Astrocyte (in vitro differentiated cells and primary cell): ENCODE results near the gene LAG3. TPM values are rescaled to one million over a fixed set of nuclear protein-coding genes. Genes with fewer than 3 reads are reported as not detected.
A peak's percentile ranks its signal among the peaks of the same experiment; 100 is the strongest.

Experiments
- DNase-seq: peaks from one replicate; pipeline ENCODE4 v3.0.0-alpha.2; 2010; ENCODE audit warnings: low read depth
- FAIRE-seq: peaks from 2 replicates; lab custom pipeline; 2011; peaks lifted over from hg19 to GRCh38; lab: Jason Lieb, UNC
- H2AFZ ChIP-seq: 2 replicates; pipeline ENCODE4 v1.6.0; 2012; ENCODE audit warnings: low read depth, low read length, inconsistent platforms
- H3K27ac ChIP-seq: 2 replicates; pipeline ENCODE4 v1.5.1; 2011; ENCODE audit warnings: low read depth, low read length, inconsistent platforms
- H3K27me3 ChIP-seq: 2 replicates; pipeline ENCODE4 v1.6.0; 2011; ENCODE audit warnings: low read length, inconsistent platforms; ENCODE audit not compliant: insufficient read depth
- H3K36me3 ChIP-seq: 2 replicates; pipeline ENCODE4 v1.5.1; 2011; ENCODE audit warnings: low read length, inconsistent platforms; ENCODE audit not compliant: insufficient read depth
- H3K4me1 ChIP-seq: 2 replicates; pipeline ENCODE4 v1.5.1; 2011; ENCODE audit warnings: low read length, inconsistent platforms; ENCODE audit not compliant: insufficient read depth
- H3K4me2 ChIP-seq: 2 replicates; pipeline ENCODE4 v1.6.0; 2012; ENCODE audit warnings: low read length, inconsistent platforms
- H3K4me3 ChIP-seq: 2 replicates; pipeline ENCODE4 v1.5.1; 2011; ENCODE audit warnings: low read depth, mild to moderate bottlenecking, low read length, inconsistent platforms; ENCODE audit not compliant: insufficient read depth
- H3K79me2 ChIP-seq: 2 replicates; pipeline ENCODE4 v1.6.0; 2012; ENCODE audit warnings: mild to moderate bottlenecking, low read length, inconsistent platforms; ENCODE audit not compliant: insufficient read depth
- H3K9ac ChIP-seq: 2 replicates; pipeline ENCODE4 v1.6.0; 2012; ENCODE audit warnings: mild to moderate bottlenecking, low read length, inconsistent platforms
- H3K9me3 ChIP-seq: 2 replicates; pipeline ENCODE4 v1.5.1; 2012; ENCODE audit warnings: low read depth, mild to moderate bottlenecking, low read length, inconsistent platforms; ENCODE audit not compliant: insufficient read depth
- H4K20me1 ChIP-seq: 2 replicates; pipeline ENCODE4 v1.6.0; 2012; ENCODE audit warnings: low read length, inconsistent platforms; ENCODE audit not compliant: insufficient read depth
- H3K27ac Mint-ChIP-seq: one replicate; pipeline ENCODE4 v1.8.0; 2021; ENCODE audit warnings: mild to moderate bottlenecking, mixed read lengths; ENCODE audit not compliant: unreplicated experiment
- H3K27me3 Mint-ChIP-seq: one replicate; pipeline ENCODE4 v1.8.0; 2021; ENCODE audit warnings: low read depth, mixed read lengths; ENCODE audit not compliant: unreplicated experiment
- H3K36me3 Mint-ChIP-seq: one replicate; pipeline ENCODE4 v1.8.0; 2021; ENCODE audit warnings: low read depth, mixed read lengths; ENCODE audit not compliant: unreplicated experiment
- H3K4me1 Mint-ChIP-seq: one replicate; pipeline ENCODE4 v1.8.0; 2021; ENCODE audit warnings: low read depth, mixed read lengths; ENCODE audit not compliant: unreplicated experiment
- H3K4me3 Mint-ChIP-seq: one replicate; pipeline ENCODE4 v1.8.0; 2021; ENCODE audit warnings: mild to moderate bottlenecking, moderate library complexity, mixed read lengths; ENCODE audit not compliant: unreplicated experiment
- H3K9me3 Mint-ChIP-seq: one replicate; pipeline ENCODE4 v1.8.0; 2021; ENCODE audit warnings: mild to moderate bottlenecking, mixed read lengths; ENCODE audit not compliant: unreplicated experiment
- EZH2 ChIP-seq: IDR thresholded peaks from 2 replicates; pipeline ENCODE4 v1.6.1; 2012; ENCODE audit warnings: mild to moderate bottlenecking, low read length, inconsistent platforms; ENCODE audit not compliant: insufficient read depth
- total RNA-seq: library from RNA; stranded (reverse); gene quantifications from 2 replicates; pipeline ENCODE4 v1.2.1, GENCODE V29; 2021
- TF ChIP-seq, protein P1 (sequence below): IDR thresholded peaks from 2 replicates; pipeline ENCODE4 v1.5.1; 2011; ENCODE audit warnings: low read depth, mild to moderate bottlenecking, inconsistent platforms, low read length, moderate library complexity; ENCODE audit not compliant: insufficient read depth

LAG3 gene
- total RNA-seq, 1 donor from 2014 or later = 2.0 TPM

DNA sequence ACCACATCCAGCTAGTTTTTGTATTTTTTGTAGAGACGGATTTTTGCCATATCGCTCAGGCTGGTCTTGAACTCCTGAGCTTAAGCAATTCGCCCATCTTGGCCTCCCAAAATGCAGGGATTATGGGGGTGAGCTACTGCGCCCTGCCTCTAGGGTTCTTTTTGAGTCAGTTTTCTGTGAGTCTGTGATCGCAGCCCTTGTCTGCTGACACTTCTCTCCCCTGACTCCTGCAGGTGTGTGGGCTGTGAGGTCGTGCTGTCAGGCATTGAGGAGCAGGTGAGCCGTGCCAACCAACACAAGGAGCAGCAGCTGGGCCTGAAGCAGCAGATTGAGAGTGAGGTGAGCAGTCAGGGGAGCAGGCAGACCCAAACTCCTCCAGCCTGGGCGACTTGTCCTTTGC is 42.2 kb upstream of the LAG3 start:
- peaks cover 6% of the 10 kb centered on the region for H3K79me2 ChIP-seq
- H4K20me1 ChIP-seq = peaks cover 11% of the 10 kb centered on the region
- H3K4me1 ChIP-seq = no peaks in the 10 kb centered on the region
- Mint-ChIP-seq H3K9me3 (no peaks in the 10 kb centered on the region), H3K27ac (no peak overlapping the region), H3K27me3 (no peaks in the 10 kb centered on the region), H3K4me3 (peak overlapping the region; percentile 11), H3K36me3 (peaks cover 23% of the 10 kb centered on the region), H3K4me1 (peaks cover 5% of the 10 kb centered on the region)
- no peaks in the 10 kb centered on the region for H3K9me3 ChIP-seq
- H2AFZ ChIP-seq = no peak overlapping the region
- FAIRE-seq = no peak
- no peak overlapping the region for H3K4me2 ChIP-seq
- H3K27ac ChIP-seq = no peak overlapping the region
- H3K4me3 ChIP-seq = no peak overlapping the region
- no peak overlapping the region for H3K9ac ChIP-seq
- no peaks in the 10 kb centered on the region for H3K27me3 ChIP-seq
- H3K36me3 ChIP-seq = peaks cover 38% of the 10 kb centered on the region
- no peak for DNase-seq
- no peak for TF ChIP-seq EZH2
- TF ChIP-seq, protein P1, sequence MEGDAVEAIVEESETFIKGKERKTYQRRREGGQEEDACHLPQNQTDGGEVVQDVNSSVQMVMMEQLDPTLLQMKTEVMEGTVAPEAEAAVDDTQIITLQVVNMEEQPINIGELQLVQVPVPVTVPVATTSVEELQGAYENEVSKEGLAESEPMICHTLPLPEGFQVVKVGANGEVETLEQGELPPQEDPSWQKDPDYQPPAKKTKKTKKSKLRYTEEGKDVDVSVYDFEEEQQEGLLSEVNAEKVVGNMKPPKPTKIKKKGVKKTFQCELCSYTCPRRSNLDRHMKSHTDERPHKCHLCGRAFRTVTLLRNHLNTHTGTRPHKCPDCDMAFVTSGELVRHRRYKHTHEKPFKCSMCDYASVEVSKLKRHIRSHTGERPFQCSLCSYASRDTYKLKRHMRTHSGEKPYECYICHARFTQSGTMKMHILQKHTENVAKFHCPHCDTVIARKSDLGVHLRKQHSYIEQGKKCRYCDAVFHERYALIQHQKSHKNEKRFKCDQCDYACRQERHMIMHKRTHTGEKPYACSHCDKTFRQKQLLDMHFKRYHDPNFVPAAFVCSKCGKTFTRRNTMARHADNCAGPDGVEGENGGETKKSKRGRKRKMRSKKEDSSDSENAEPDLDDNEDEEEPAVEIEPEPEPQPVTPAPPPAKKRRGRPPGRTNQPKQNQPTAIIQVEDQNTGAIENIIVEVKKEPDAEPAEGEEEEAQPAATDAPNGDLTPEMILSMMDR = no peak

DNA sequence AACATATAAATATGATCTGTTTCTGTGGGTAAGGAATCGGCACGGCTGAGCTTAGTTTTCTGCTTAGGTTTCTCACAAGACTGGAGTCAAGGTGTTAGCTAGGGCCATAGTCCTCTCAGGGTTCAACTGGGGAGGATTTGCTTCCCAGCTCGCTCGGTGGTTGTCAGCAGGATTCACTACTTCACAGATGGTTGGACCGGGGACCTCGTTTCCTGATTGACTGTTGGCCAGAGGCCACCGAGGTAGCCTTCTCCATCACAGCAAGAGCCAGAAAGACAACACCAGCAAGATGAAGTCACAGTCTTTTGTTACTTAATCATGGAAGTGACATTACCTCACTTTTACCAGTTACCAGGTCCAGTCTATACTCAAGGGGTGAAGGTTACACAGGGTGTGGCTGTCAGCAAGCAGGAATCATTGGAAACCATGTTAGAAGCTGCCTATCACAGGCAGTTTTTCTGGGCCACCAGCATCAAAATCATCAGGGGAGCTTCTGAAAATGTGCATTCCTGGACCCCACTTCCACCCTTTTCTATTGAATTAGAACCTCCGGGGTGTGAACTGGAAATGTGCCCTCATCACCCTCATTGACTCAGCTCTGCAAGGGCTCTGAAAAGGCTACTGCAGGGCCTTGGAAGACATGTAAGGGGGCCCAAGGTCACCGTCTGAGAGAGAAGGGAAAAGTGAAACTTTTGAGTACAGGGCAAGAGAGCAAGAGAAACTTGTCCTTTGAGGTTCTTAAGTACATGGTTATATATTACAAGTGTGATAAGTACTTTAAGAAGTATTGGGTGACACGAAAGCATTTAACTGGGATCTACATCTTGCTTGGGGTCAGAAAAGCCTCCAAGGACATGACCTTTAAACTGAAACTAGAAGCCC is 37.6 kb upstream of the LAG3 start:
- Histone ChIP-seq H2AFZ (no peak overlapping the region), H3K27ac (no peak overlapping the region), H4K20me1 (peaks cover 3% of the 10 kb centered on the region), H3K9ac (no peak overlapping the region), H3K27me3 (no peaks in the 10 kb centered on the region), H3K9me3 (no peaks in the 10 kb centered on the region), H3K36me3 (peaks cover 19% of the 10 kb centered on the region), H3K4me1 (no peaks in the 10 kb centered on the region), H3K4me3 (no peak overlapping the region), H3K79me2 (no peaks in the 10 kb centered on the region), H3K4me2 (no peak overlapping the region)
- Mint-ChIP-seq H3K4me1 (peaks cover 2% of the 10 kb centered on the region), H3K27me3 (no peaks in the 10 kb centered on the region), H3K36me3 (peaks cover 14% of the 10 kb centered on the region), H3K9me3 (no peaks in the 10 kb centered on the region), H3K4me3 (no peak overlapping the region), H3K27ac (no peak overlapping the region)
- DNase-seq (no peak), FAIRE-seq (no peak)
- TF ChIP-seq, protein P1 = no peak
- no peak for TF ChIP-seq EZH2
